Articular chondrocyte of knee joint (primary cell): ENCODE measurements around the gene DNAH14. TPM values are rescaled to one million over a fixed set of nuclear protein-coding genes. Genes with fewer than 3 reads are reported as not detected.

Experiments
- total RNA-seq: library from RNA; depleted of rRNA; stranded (reverse); fragments of >200 nt; gene quantifications from 2 replicates; pipeline ENCODE4 v1.2.3, GENCODE V29; 2012

Gene DNAH14
- 38.8 and 44.9 TPM in 2 replicates for total RNA-seq

DNA sequence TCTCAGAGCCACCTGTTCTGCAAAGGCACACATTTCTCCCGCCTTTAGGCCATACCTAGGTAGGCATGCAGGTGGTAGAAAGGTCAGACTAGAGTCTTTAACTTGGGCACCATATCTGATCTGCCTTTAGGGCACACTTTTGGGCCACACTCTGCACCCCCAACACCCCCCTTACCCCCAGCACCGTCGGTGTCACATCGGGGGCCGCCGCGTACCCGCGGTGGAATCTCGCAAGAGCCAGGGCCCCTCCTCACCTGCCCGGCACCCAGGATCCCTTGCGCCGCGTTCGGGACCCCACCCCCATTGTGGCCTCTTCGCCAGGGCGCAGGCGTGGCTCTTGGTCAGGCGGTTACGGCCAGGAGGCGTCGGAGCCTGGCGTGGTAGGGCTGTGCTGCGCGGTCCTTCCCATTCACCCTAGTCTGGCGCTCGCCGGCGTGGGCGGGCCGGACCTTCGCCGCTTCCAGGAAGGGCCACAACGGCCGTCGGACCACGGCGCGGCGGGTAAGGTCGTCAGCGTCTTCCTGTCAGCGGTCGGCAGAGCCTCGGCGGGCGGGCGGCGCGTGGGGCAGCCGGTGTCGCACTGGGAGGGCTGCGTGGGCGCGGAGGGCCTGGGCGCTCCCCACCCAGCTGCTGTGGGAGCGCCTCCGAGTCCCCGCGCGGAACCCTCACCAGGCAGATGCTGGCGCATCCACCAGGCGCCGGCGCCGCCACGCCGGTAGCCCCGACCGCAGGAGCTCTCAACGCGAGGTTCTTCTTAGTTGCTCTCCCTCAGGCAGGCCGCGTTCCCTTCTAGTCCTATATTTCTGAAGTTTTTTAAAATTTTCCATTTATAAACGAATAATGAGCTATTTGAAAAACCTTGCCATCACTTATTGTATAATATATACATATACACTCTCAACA, at the start of gene DNAH14:
DNAH14 (plus strand) TSS at position 341 of the 903 bp plus-strand sequence. CDS start 23,028 bp downstream, outside the sequence.

DNA sequence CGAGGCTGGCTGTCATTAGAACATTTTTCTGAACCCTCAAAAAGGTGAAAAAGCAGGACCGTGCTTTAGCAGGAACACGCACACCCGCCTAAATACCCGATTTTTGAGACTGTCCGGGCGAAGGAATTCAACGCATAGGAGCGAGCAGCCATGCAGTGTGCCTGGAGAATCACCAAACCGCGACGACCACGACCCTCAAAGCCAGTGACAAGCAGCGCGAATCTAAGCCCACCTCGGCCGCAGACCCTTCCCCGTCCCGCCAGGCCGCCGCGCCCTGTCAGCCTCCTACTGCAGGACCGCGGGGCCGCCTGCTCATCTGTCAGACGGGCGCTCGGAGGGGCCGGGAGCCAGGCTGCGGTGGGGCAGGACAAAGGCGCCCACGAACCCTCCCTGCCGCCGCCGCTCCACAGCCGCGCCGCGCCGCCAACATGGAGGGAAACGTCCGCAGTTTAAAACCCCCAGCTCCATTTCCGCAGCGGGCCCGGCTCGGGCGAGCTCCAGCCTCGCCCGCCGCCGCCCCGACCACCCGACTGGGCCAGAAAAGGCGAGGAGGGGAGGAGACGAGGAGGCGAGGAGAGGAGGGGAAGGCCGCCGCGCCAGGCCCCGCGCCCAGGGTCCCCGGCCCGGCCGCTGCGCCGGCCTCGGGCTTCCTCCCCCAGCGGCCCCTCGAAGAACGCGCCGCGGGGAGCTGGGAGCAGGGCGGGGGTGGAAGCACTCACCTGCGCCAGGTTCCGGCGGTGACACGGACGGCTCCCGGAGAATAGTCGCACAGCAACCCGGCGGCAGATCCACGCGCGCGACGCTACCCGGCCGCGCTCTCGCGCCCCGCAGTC, 498.0 kb downstream of the DNAH14 start, which contains the start of gene LBR:
LBR (minus strand) TSS at position 804 of the 833 bp plus-strand sequence. CDS start 3,963 bp downstream, outside the sequence.

